WERI-Rb-1 (cell line): ENCODE results near the gene PVR.
A peak's percentile ranks its signal among the peaks of the same experiment; 100 is the strongest.

Experiments used
- DNase-seq: peaks from one replicate; pipeline ENCODE4 v3.0.0-alpha.2; 2020
- H3K27ac ChIP-seq: fragments of 250-450 bp; sonication (Bioruptor Pico); 2 replicates; pipeline ENCODE4 v1.5.1; 2020; ENCODE audit warnings: mild to moderate bottlenecking, moderate library complexity
- H3K27me3 ChIP-seq: fragments of 250-450 bp; sonication (Bioruptor Pico); 2 replicates; pipeline ENCODE4 v1.5.1; 2021; ENCODE audit warnings: mild to moderate bottlenecking, low read depth, moderate library complexity; ENCODE audit not compliant: insufficient read depth, severe bottlenecking
- H3K36me3 ChIP-seq: fragments of 250-450 bp; sonication (Bioruptor Pico); 2 replicates; pipeline ENCODE4 v1.5.1; 2020; ENCODE audit warnings: mild to moderate bottlenecking, moderate library complexity
- H3K4me3 ChIP-seq: 2 replicates; pipeline ENCODE4 v1.5.1; 2011; ENCODE audit warnings: low read depth, mild to moderate bottlenecking, control low read depth, low read length
- H3K9me3 ChIP-seq: fragments of 250-450 bp; sonication (Bioruptor Pico); 2 replicates; pipeline ENCODE4 v1.5.1; 2021; ENCODE audit warnings: mild to moderate bottlenecking, moderate library complexity; ENCODE audit not compliant: severe bottlenecking
- TF ChIP-seq, protein P1 (sequence below): IDR thresholded peaks from 2 replicates; pipeline ENCODE4 v1.5.1; 2011; ENCODE audit warnings: low read depth, mild to moderate bottlenecking, control low read depth, inconsistent platforms, low read length

The PVR gene

GRCh38 chr19:44643605-44644401 is at the start of gene PVR:
PVR (plus strand) TSS chr19:44643910; CDS start chr19:44644097, 187 bp downstream.
- TF ChIP-seq, protein P1, sequence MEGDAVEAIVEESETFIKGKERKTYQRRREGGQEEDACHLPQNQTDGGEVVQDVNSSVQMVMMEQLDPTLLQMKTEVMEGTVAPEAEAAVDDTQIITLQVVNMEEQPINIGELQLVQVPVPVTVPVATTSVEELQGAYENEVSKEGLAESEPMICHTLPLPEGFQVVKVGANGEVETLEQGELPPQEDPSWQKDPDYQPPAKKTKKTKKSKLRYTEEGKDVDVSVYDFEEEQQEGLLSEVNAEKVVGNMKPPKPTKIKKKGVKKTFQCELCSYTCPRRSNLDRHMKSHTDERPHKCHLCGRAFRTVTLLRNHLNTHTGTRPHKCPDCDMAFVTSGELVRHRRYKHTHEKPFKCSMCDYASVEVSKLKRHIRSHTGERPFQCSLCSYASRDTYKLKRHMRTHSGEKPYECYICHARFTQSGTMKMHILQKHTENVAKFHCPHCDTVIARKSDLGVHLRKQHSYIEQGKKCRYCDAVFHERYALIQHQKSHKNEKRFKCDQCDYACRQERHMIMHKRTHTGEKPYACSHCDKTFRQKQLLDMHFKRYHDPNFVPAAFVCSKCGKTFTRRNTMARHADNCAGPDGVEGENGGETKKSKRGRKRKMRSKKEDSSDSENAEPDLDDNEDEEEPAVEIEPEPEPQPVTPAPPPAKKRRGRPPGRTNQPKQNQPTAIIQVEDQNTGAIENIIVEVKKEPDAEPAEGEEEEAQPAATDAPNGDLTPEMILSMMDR = 0 out of 2 replicates have a peak, but pooled peaks have one; percentile 4
- no peaks in the 10 kb centered on the region for H3K27me3 ChIP-seq
- H3K27ac ChIP-seq = peak within 1 kb of the TSS; percentile 93
- H3K36me3 ChIP-seq = peaks cover 22% of the 10 kb centered on the region
- no peaks in the 10 kb centered on the region for H3K9me3 ChIP-seq
- H3K4me3 ChIP-seq = peak within 1 kb of the TSS; percentile 90
- DNase-seq = peak; percentile 78

DNA sequence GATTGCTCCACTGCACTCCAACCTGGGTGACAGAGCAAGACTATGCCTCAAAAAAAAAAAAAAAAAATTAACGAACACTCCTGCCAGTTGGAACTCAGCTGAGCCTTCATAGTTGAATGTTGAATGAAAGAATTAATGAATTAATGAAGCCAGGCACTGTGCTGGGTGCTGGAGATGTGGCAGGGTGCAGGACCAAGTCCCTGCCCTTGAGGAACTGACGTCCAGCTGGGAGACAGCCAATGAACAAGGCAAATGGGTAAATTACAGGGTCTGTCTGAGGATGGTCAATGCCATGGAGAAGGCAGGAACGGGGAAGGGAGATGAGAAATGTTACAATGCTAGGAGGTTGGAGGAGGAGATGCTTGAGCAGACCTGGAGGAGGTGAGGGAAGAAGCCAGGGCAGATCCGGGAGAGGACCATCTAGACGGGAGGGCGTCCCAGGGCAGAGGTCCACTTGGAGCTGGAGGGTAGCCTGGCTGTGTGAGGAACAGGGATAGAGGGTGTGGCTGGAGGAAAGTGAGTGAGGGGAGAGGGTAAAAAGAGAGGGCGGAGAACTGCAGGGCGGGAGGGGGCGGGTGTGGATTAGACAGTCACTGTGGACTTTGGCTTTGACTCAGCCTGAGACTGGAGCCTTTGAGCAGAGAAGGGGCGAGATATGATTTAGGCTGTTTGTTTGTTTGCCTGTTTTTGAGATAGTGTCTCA is 47.1 kb upstream of the PVR start:
- Histone ChIP-seq H3K9me3 (peaks cover 5% of the 10 kb centered on the region), H3K4me3 (no peak overlapping the region), H3K27me3 (peaks cover 2% of the 10 kb centered on the region), H3K27ac (no peak overlapping the region), H3K36me3 (no peaks in the 10 kb centered on the region)
- TF ChIP-seq, protein P1 = no peak
- no peak for DNase-seq

- Histone ChIP-seq H3K27me3 (peaks cover 2% of the 10 kb centered on the region), H3K4me3 (no peak overlapping the region), H3K27ac (no peak overlapping the region), H3K36me3 (no peaks in the 10 kb centered on the region), H3K9me3 (peaks cover 5% of the 10 kb centered on the region)
- DNase-seq = no peak
- TF ChIP-seq, protein P1 = no peak
Measured at GRCh38 chr19:44597131-44597491, 46.6 kb upstream of the PVR start.

GRCh38 chr19:44598355-44598754 is 45.4 kb upstream of the PVR start:
- H3K36me3 ChIP-seq = no peaks in the 10 kb centered on the region
- H3K9me3 ChIP-seq = peaks cover 5% of the 10 kb centered on the region
- H3K4me3 ChIP-seq = no peak overlapping the region
- TF ChIP-seq, protein P1 = no peak
- no peak for DNase-seq
- H3K27ac ChIP-seq = no peak overlapping the region
- peaks cover 2% of the 10 kb centered on the region for H3K27me3 ChIP-seq

DNA sequence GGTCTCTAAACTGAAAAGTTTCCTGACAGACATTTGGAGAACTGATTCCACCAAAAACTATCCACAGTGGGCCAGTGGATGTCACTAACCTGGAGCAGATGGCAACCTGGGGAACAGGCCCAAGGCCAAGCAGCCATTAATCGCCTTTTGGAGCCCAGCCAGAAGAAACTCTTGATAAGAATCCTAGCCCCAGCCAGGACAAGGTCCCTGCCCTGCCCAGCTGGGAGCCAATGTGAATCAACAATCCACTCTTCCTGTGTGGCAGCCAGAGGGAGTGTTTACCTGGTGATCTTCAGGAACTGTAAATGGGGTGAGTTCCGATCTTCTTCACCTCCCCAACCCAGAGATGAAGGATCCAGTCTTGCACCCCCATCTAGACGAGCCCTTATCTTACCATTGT is 44.8 kb upstream of the PVR start:
- no peak for DNase-seq
- TF ChIP-seq, protein P1 = no peak
- H3K9me3 ChIP-seq = peaks cover 5% of the 10 kb centered on the region
- H3K36me3 ChIP-seq = no peaks in the 10 kb centered on the region
- no peak overlapping the region for H3K27ac ChIP-seq
- H3K4me3 ChIP-seq = no peak overlapping the region
- peaks cover 2% of the 10 kb centered on the region for H3K27me3 ChIP-seq
